ENCODE measurements around the gene METAP1.

The METAP1 gene

DNA sequence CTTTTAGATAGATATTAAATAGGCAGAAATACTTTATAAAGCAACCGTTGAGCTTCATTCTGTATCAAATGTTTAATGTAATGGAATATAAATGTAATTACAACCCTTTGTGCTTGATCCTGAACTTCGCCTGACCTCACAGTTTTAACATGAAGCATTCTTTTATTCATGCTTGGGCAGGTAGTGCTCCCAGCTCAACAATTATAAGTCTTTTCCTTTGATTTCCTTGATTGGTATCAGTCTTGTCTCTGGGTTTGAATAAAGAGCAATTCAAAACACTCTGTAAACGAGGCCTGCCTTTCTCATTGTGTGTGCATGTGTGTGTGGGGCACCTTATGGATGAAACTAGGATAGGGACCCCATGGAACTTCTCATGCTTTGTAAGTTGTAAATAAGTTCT, 6.8 kb downstream of the METAP1 start:
- peaks cover 29% of the 10 kb centered on the region for H3K36me3 ChIP-seq (ENCODE audit: control insufficient read depth, low read length)
- H3K79me2 ChIP-seq (ENCODE audit: control insufficient read depth, low read length), result peaks cover 100% of the 10 kb centered on the region
- 0 out of 2 replicates have a peak, but pooled peaks cover 3% of the 10 kb centered on the region for H4K20me1 ChIP-seq (ENCODE audit: control insufficient read depth, insufficient read depth, low read depth, low read length)
- no peak overlapping the region for H3K4me3 ChIP-seq (ENCODE audit: low read length)
- TF ChIP-seq, protein P1, sequence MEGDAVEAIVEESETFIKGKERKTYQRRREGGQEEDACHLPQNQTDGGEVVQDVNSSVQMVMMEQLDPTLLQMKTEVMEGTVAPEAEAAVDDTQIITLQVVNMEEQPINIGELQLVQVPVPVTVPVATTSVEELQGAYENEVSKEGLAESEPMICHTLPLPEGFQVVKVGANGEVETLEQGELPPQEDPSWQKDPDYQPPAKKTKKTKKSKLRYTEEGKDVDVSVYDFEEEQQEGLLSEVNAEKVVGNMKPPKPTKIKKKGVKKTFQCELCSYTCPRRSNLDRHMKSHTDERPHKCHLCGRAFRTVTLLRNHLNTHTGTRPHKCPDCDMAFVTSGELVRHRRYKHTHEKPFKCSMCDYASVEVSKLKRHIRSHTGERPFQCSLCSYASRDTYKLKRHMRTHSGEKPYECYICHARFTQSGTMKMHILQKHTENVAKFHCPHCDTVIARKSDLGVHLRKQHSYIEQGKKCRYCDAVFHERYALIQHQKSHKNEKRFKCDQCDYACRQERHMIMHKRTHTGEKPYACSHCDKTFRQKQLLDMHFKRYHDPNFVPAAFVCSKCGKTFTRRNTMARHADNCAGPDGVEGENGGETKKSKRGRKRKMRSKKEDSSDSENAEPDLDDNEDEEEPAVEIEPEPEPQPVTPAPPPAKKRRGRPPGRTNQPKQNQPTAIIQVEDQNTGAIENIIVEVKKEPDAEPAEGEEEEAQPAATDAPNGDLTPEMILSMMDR (IDR thresholded peaks at IDR 0.05; ENCODE audit: low read depth, low read length, poor library complexity, severe bottlenecking), result no peak
- no peak for TF ChIP-seq EZH2phosphoT487 (IDR thresholded peaks at IDR 0.05; ENCODE audit: borderline replicate concordance, low read length)
- H3K27me3 ChIP-seq (ENCODE audit: control insufficient read depth, low read length), result no peaks in the 10 kb centered on the region
- H3K4me1 ChIP-seq (ENCODE audit: control insufficient read depth, low read length), result peaks cover 2% of the 10 kb centered on the region
- no peak overlapping the region for H3K27ac ChIP-seq (ENCODE audit: low read depth, low read length)
- H3K4me2 ChIP-seq (ENCODE audit: low read length), result no peak overlapping the region
- no peaks in the 10 kb centered on the region for H3K9me2 ChIP-seq (replicated peaks; ENCODE audit: control insufficient read depth, low read length)
- no peaks in the 10 kb centered on the region for H3K9me3 ChIP-seq (ENCODE audit: control insufficient read depth, insufficient read depth, low read length)
- no peaks in the 10 kb centered on the region for H3F3A ChIP-seq (ENCODE audit: control insufficient read depth, insufficient read depth)

DNA sequence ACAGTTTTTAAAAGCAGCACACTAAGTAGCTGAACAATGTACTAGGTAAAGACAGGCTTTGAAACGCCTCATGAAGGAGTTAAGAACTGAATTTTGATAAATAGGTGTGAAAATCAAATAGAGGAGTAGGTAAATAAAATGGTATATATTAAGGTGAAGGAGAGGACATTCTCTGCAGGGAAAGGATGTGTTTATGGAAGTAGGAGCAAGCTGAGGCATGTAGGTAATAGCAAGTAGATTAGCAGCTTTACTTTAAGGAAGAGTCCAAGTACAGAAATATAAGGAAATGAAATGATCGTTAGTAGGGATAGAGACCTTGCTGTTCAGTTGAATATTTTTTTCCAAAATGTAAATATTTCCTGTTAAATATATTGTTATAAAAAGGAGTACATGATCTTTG, 12.5 kb downstream of the METAP1 start:
- peaks cover 99% of the 10 kb centered on the region for H3K79me2 ChIP-seq (ENCODE audit: control insufficient read depth, low read length)
- H3K9me3 ChIP-seq (ENCODE audit: control insufficient read depth, insufficient read depth, low read length), result peaks cover 15% of the 10 kb centered on the region; the same call in 1 of the 2 replicates
- H3F3A ChIP-seq (ENCODE audit: control insufficient read depth, insufficient read depth), result no peaks in the 10 kb centered on the region
- no peaks in the 10 kb centered on the region for H3K4me1 ChIP-seq (ENCODE audit: control insufficient read depth, low read length)
- H3K4me2 ChIP-seq (ENCODE audit: low read length), result no peak overlapping the region
- peaks cover 43% of the 10 kb centered on the region for H3K36me3 ChIP-seq (ENCODE audit: control insufficient read depth, low read length)
- no peaks in the 10 kb centered on the region for H3K27me3 ChIP-seq (ENCODE audit: control insufficient read depth, low read length)
- no peak overlapping the region for H3K27ac ChIP-seq (ENCODE audit: low read depth, low read length)
- H3K9me2 ChIP-seq (replicated peaks; ENCODE audit: control insufficient read depth, low read length), result no peaks in the 10 kb centered on the region
- TF ChIP-seq EZH2phosphoT487 (IDR thresholded peaks at IDR 0.05; ENCODE audit: borderline replicate concordance, low read length), result no peak
- TF ChIP-seq, protein P1 (IDR thresholded peaks at IDR 0.05; ENCODE audit: low read depth, low read length, poor library complexity, severe bottlenecking), result no peak
- no peaks in the 10 kb centered on the region for H4K20me1 ChIP-seq (ENCODE audit: control insufficient read depth, insufficient read depth, low read depth, low read length)
- no peak overlapping the region for H3K4me3 ChIP-seq (ENCODE audit: low read length)

DNA sequence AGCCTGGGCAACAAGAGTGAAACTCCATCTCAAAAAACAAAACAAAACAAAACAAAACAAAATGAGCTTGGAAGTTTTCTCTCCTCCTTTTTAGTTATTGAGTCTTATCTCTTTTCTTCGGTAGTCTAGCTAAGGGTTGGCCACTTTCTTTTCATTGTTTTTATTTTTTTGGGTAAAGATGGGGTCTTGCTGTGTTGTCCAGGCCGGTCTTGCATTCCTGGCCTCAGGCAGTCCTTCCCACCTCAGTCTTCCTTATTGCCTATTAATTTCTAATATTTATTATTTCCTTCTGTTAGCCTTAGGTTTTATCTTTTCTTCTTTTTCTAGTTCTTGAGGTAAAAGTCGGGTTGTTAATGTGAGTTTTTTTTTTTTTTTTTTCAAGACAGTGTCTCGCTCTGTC, 16.4 kb downstream of the METAP1 start:
- H3F3A ChIP-seq (ENCODE audit: control insufficient read depth, insufficient read depth), result no peaks in the 10 kb centered on the region
- no peaks in the 10 kb centered on the region for H3K27me3 ChIP-seq (ENCODE audit: control insufficient read depth, low read length)
- peaks cover 99% of the 10 kb centered on the region for H3K79me2 ChIP-seq (ENCODE audit: control insufficient read depth, low read length)
- TF ChIP-seq, protein P1 (IDR thresholded peaks at IDR 0.05; ENCODE audit: low read depth, low read length, poor library complexity, severe bottlenecking), result no peak
- no peak for TF ChIP-seq EZH2phosphoT487 (IDR thresholded peaks at IDR 0.05; ENCODE audit: borderline replicate concordance, low read length)
- H3K9me2 ChIP-seq (replicated peaks; ENCODE audit: control insufficient read depth, low read length), result no peaks in the 10 kb centered on the region
- peaks cover 48% of the 10 kb centered on the region for H3K36me3 ChIP-seq (ENCODE audit: control insufficient read depth, low read length)
- no peak overlapping the region for H3K27ac ChIP-seq (ENCODE audit: low read depth, low read length)
- no peak overlapping the region for H3K4me3 ChIP-seq (ENCODE audit: low read length)
- H3K9me3 ChIP-seq (ENCODE audit: control insufficient read depth, insufficient read depth, low read length), result peaks cover 15% of the 10 kb centered on the region; the same call in 1 of the 2 replicates
- no peaks in the 10 kb centered on the region for H4K20me1 ChIP-seq (ENCODE audit: control insufficient read depth, insufficient read depth, low read depth, low read length)
- no peak overlapping the region for H3K4me2 ChIP-seq (ENCODE audit: low read length)
- H3K4me1 ChIP-seq (ENCODE audit: control insufficient read depth, low read length), result no peaks in the 10 kb centered on the region

All from DOHH2 (cell line).